Kidney (tissue), 14 donors: Measurements from ENCODE around the gene P3H4. TPM values are rescaled to one million over a fixed set of nuclear protein-coding genes. Genes with fewer than 3 reads are reported as not detected.

Experiments used
- DNase-seq, 5 donors: peaks; one replicate each; pipeline ENCODE4 v3.0.0-alpha.2; 2013 to 2020
- FAIRE-seq: peaks from 2 replicates; lab custom pipeline; 2012; peaks lifted over from hg19 to GRCh38; lab: Jason Lieb, UNC
- H3K27ac ChIP-seq, 2 donors: one replicate each; pipeline ENCODE4 v1.7.0; 2013; ENCODE audit warnings: low read depth in 2 of 2, low read length in 2 of 2, inconsistent platforms in 1 of 2
- H3K27me3 ChIP-seq: one replicate; pipeline ENCODE4 v1.7.1; 2013; ENCODE audit warnings: low read length, inconsistent platforms; ENCODE audit not compliant: control insufficient read depth, insufficient read depth
- H3K36me3 ChIP-seq, 3 donors: one replicate each; pipeline versions ENCODE4 v1.7.0 to v1.7.1; 2013; ENCODE audit warnings: low read length in 3 of 3, control low read depth in 1 of 3, inconsistent platforms in 1 of 3; ENCODE audit not compliant: insufficient read depth in 3 of 3, control insufficient read depth in 2 of 3
- H3K4me1 ChIP-seq, 3 donors: one replicate each; pipeline versions ENCODE4 v1.7.0 to v1.7.1; 2013; ENCODE audit warnings: low read length in 3 of 3, inconsistent platforms in 1 of 3, low read depth in 1 of 3; ENCODE audit not compliant: control insufficient read depth in 2 of 3, insufficient read depth in 2 of 3
- H3K4me3 ChIP-seq, 3 donors: one replicate each; pipeline versions ENCODE4 v1.7.0 to v1.8.1; 2013; ENCODE audit warnings: low read length in 3 of 3, control low read depth in 1 of 3, inconsistent platforms in 1 of 3
- H3K9ac ChIP-seq, 3 donors: one replicate each; pipeline versions ENCODE4 v1.7.0 to v1.7.1; 2013; ENCODE audit warnings: low read length in 3 of 3, control low read depth in 1 of 3, inconsistent platforms in 1 of 3
- H3K9me3 ChIP-seq, 3 donors: one replicate each; pipeline versions ENCODE4 v1.7.0 to v1.7.1; 2013; ENCODE audit warnings: low read length in 3 of 3, control low read depth in 1 of 3, inconsistent platforms in 1 of 3; ENCODE audit not compliant: control insufficient read depth in 2 of 3, insufficient read depth in 1 of 3
- intact Hi-C: fragments of 100-400 bp; cut with DNase I; formaldehyde crosslinking; loops from one replicate; pipeline ENCODE4 v1.11.1; 2022
- polyA plus RNA-seq: library from polyadenylated mRNA; stranded (reverse); fragments of 350-450 nt; fragmentation: Illumina TruSeq; extraction: RNeasy Lipid Tissue Mini Kit (QIAGEN cat#74804); gene quantifications from one replicate; pipeline ENCODE4 v1.2.3, GENCODE V29; 2014; ENCODE audit warnings: low read depth, low replicate concordance; ENCODE audit not compliant: insufficient read depth
- total RNA-seq: library from RNA; stranded (reverse); fragmentation: NEBNext Ultra II Directional; extraction: Animal tissue kit (Norgen Biotek cat#: 25700); gene quantifications from one replicate; pipeline ENCODE4 v1.2.1, GENCODE V29; 2021
- TF ChIP-seq, protein P1 (sequence below): IDR thresholded peaks from 3 replicates; pipeline ENCODE4 v1.5.1; 2012; ENCODE audit warnings: mild to moderate bottlenecking, moderate library complexity, borderline replicate concordance; ENCODE audit not compliant: insufficient read depth; ENCODE audit errors: extremely low read depth
- donor health status: control.
- donor health status: control.
- donor health status: control.
- donor health status: control.
- donor health status: control.
- donor health status: DM: yes; HTN: yes; CAD: no.
- donor health status: Normal renal cell carcinoma (clear cell type).

Gene P3H4
- total and polyA plus RNA-seq, 2 donors from 2014 or later, result 13.6 to 13.7 TPM

DNA sequence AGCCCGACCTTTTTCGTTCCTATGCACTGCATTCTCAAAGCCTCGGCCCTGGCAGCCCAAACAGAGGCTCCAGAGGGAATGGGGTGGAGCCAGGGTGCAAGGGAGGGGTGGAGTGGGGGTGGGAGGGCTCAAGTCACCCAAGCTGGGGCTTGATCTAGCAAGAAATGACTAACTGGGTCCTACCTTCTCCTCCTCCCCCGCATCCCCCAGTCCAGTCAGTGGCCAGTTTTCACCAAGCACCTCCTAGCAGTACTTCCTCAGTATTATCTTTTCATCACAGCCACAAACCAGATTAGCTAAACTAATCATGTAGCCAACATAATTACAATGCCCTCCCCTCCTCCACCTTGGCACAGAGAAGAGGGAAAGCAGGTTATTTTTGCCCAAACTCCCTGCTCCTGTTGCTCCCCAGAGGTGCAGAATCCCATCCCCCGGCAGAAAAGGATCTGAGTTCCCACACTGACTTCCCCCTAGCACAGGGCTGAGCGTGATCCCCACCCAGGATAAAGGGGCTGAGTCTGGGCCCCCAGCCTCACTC lies 27.5 kb downstream of the P3H4 start:
- H3K9me3 ChIP-seq, result no peaks in the 10 kb centered on the region
- H3K27ac ChIP-seq, result peak overlapping the region; percentile 91 to 97
- peak overlapping the region; percentile 65 to 82 (median 79) for H3K4me3 ChIP-seq
- H3K27me3 ChIP-seq, result no peaks in the 10 kb centered on the region
- H3K4me1 ChIP-seq, result peaks cover 2 to 33% (median 30%) of the 10 kb centered on the region in 3 donors
- intact Hi-C loops, result no loop called here
- peak overlapping the region; percentile 28 to 65 (median 62) for H3K9ac ChIP-seq
- peak; percentile 85 to 92 (median 89) for DNase-seq
- TF ChIP-seq, protein P1, sequence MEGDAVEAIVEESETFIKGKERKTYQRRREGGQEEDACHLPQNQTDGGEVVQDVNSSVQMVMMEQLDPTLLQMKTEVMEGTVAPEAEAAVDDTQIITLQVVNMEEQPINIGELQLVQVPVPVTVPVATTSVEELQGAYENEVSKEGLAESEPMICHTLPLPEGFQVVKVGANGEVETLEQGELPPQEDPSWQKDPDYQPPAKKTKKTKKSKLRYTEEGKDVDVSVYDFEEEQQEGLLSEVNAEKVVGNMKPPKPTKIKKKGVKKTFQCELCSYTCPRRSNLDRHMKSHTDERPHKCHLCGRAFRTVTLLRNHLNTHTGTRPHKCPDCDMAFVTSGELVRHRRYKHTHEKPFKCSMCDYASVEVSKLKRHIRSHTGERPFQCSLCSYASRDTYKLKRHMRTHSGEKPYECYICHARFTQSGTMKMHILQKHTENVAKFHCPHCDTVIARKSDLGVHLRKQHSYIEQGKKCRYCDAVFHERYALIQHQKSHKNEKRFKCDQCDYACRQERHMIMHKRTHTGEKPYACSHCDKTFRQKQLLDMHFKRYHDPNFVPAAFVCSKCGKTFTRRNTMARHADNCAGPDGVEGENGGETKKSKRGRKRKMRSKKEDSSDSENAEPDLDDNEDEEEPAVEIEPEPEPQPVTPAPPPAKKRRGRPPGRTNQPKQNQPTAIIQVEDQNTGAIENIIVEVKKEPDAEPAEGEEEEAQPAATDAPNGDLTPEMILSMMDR, result no peak
- FAIRE-seq, result no peak
- peaks cover 0 to 4% (median 0%) of the 10 kb centered on the region in 3 donors for H3K36me3 ChIP-seq

DNA sequence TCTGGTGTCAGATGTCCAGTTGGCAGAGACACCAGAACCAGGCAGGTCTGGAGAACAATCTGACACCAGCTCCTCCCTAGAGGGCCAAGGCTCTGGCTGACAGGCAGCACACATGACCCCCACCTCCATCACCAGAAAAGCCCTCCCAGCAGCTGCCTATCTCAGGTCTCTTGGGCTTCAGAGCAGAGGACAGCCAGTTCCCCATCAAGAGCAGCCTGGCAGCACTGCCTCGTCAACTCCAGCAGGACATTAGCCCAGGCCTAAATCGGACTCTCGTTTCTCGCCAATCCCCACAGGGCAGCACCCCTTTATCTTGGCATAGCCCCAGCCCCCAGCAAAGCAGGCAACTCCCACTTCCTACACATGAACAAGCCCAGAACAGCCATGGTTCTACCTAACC lies 29.6 kb downstream of the P3H4 start:
- peaks cover 0 to 4% (median 0%) of the 10 kb centered on the region in 3 donors for H3K36me3 ChIP-seq
- intact Hi-C loops, result no loop called here
- no peak for FAIRE-seq
- no peaks in the 10 kb centered on the region for H3K9me3 ChIP-seq
- H3K4me1 ChIP-seq, result peaks cover 4 to 41% (median 38%) of the 10 kb centered on the region in 3 donors
- DNase-seq, result peak in 1 of 5 donors; percentile 73
- H3K27me3 ChIP-seq, result no peaks in the 10 kb centered on the region
- TF ChIP-seq, protein P1, result no peak
- peak overlapping the region in 2 of 3 donors; percentile 11 to 42 for H3K9ac ChIP-seq
- peak overlapping the region in 2 of 3 donors; percentile 5 to 82 for H3K4me3 ChIP-seq
- peak overlapping the region; percentile 73 to 84 for H3K27ac ChIP-seq

DNA sequence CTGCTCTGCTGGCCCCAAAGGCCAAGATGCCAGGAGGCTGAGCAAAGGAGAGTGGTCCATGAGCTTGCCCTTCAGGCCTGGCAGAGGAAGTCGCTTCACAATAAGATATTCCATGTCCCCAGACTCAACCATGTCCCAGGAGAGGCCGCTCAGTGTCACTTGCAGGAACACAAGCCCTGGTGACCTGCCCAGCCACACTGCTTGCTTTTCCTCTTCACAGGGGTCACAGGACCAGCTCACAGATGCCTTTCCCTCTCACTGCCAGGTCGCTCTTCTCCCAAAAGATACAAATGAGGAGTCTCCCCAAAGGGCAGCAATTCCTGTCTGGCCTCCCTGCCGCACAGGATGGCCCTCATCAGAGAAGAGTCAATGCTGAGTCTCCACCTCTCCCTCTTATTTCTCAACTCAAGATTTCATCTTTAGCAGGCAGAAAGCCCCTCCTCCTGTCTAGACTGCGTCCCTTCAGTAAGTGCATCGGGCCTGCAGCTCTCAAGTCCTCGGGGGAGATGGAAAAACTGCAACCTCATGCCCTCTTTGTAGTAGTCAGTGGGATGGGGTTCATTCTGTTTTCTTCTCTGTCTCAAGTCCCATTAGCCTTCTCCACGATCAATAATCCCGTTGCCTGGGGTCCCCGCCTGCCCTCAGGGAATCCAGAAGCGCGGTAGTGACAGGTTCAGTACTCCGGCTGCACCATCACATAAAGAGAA lies 30.2 kb downstream of the P3H4 start:
- intact Hi-C loops, result no loop called here
- peak in 2 of 5 donors; percentile 49 to 69 for DNase-seq
- H3K27ac ChIP-seq, result peak overlapping the region; percentile 73 to 84
- no peak for FAIRE-seq
- H3K4me1 ChIP-seq, result peaks cover 4 to 44% (median 40%) of the 10 kb centered on the region in 3 donors
- no peaks in the 10 kb centered on the region for H3K27me3 ChIP-seq
- H3K9ac ChIP-seq, result peak overlapping the region in 1 of 3 donors; percentile 42
- TF ChIP-seq, protein P1, result no peak
- H3K9me3 ChIP-seq, result no peaks in the 10 kb centered on the region
- peaks cover 0 to 4% (median 0%) of the 10 kb centered on the region in 3 donors for H3K36me3 ChIP-seq
- peak overlapping the region in 1 of 3 donors; percentile 82 for H3K4me3 ChIP-seq
